Measurements from ENCODE around the gene NLRP6.
"Not testable (repeated sequence)": the region's sequence is repeated elsewhere in the genome, so short reads cannot be mapped to it uniquely, and the experiment has no call there.

GRCh38 chr11:318405-319120, 40.4 kb downstream of the NLRP6 start:
- not testable (repeated sequence) for TF ChIP-seq CTCF (IDR thresholded peaks at IDR 0.05); EZH2 (IDR thresholded peaks at IDR 0.05; ENCODE audit: borderline replicate concordance, insufficient read depth, low read depth, low read length, poor library complexity, severe bottlenecking)

All from B cell (primary cell).